Activated CD8-positive, alpha-beta memory T cell treated with anti-CD3 and anti-CD28 coated beads, Interleukin-2, amount 50 U/mL, for 24 hours (primary cell): Measurements from ENCODE around the gene PLA2G4F.
"Not testable (repeated sequence)": the region's sequence is repeated elsewhere in the genome, so short reads cannot be mapped to it uniquely, and the experiment has no call there.

Experiments
- DNase-seq: peaks from one replicate; pipeline ENCODE4 v3.0.0-alpha.2; 2020; ENCODE audit errors: extremely low read depth

PLA2G4F gene

DNA sequence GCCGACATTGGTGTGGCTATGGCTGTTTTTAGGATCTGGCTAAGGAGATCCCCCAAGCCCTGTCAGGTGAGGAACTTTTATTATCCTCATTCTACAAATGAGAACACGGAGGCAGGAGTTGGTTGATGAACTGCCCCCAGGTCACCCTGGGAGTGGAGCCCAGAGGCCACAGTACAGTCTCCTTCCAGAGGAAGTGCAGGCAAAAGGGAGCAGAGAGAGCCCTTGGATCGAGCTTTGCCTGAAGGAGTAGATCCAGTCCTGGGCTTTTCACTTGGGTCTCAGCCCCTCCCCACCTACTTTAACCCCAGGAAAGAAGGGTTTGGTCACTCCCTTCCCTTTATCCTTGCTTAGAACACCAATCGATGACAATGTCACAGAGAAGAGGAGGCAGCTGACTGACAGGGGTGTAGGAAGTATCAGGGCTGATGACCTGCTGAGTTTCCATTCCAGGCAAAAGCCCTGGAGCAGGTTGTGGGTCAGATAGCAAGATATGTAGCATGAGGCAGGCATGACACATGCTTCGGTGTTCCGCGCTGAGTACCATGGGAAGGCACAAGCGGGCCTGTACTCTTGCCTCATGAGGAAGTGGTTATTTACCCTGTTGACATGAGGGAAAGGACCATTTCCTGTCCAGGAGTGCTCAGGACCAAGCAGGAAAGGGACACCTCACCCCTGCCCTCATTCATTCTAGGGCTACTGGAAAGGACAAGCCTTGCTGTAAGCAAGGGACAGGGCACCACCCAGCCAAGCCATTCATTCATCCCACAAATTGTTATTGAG, 56.2 kb downstream of the PLA2G4F start:
- DNase-seq = no peak

DNA sequence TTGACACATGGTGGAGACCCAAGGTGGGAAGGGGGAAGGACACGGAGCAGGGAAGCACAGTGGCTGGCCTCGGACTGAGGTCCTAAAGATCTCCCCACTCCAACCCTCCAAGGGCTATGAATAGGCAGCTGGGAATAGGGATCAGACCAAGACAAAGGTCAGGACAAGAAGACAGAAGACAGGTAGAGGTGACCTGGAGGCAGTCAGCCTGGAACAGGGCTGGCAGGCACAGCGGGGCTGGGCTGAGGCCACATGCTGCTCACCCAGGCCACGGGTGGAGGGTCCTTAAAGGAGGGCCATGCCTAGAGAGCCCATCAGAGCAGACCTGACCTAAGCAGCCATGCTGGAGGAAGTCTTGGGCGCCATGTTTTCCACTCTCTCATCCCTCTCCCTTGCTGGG, 59.4 kb downstream of the PLA2G4F start:
- DNase-seq = no peak

DNA sequence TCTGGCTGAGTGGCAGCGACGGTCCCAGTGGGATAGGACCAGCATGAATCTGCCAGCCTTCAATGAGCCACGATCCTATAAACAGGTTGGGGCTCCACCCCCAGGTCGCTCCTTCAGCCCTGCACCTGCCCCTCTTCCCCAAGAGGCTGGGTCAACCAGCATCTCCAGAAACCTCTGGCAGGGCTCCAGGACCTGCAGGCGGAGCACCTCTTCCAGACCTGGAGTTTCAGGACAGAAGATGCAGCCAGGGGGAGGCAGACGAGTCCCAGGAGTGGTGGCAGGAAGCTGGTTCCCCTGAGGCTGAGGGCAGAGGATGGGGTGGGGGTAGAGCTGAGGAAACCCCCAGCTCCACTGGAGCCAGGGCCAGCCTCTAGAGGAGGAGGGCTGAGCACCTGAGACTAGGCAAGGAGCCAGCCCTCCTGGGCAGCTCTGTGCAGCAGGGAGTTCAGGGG, 61.9 kb downstream of the PLA2G4F start, which contains the start of gene PLA2G4D:
TSS of gene PLA2G4D (minus strand) at position 51 of the 452 bp plus-strand sequence. CDS start 103 bp downstream, outside the sequence.
- no peak for DNase-seq

DNA sequence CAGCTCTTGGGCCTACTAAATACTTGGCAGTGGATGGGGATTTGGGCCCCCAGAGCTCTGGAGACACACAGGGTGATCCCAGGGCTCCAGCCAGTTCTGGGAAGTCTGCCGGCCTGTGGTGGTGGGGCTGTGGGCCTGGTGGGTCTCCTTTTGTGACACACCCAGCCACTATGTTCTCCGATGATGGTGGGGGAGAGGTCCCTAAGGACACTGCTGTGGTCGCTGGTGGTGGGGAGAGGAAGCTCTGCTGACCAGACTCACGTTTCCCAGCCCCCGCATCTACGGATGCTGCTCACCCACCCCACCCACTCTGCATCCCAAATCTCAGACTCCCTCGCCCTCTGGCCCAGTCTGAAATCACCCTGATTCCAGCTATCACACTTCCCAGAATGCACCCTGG, 62.5 kb downstream of the PLA2G4F start:
- DNase-seq = no peak

DNA sequence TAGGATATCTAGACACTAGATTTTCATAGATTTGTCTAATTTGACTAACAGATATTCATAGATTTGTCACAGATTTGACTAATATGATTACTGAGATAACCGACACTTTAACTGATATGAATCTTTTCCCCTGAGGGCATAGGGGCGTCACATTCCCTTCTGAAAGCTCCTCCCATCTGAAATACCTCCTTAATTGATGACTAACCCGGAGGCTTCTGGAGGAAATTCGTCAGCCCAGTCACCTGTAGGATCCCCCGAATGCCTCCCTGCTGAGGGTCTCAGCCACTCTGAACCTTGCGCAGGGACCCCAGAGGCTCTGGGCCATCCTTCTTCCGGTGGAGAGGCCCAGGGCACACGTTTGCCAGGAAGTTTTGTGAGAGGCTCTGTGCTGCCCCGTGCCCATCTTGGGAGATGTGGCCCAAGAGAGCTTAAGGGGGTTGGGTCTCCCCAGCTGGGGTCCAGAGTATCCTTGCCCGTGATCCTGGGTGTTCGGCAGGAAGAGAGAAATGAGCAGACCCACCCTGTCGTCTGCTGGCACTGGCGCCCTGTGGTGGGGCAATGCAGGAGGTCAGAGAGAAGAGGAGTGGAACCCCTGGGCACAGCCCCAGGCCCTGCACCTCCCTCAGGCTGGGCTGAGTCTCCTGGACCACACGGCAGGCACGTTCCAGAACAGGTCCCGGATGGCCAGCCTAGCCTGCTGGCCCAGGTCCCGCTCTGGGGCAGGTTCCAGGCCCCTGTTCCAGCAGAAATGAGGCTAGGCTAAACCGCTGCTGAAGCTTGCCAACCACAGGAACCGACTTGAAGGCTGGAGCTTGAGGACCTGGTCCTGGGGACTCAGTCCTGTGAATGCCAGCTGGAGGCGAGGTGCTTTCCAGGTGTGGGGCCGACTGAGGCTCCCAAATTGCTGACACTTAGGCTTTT, 63.8 kb downstream of the PLA2G4F start:
- no peak for DNase-seq

DNA sequence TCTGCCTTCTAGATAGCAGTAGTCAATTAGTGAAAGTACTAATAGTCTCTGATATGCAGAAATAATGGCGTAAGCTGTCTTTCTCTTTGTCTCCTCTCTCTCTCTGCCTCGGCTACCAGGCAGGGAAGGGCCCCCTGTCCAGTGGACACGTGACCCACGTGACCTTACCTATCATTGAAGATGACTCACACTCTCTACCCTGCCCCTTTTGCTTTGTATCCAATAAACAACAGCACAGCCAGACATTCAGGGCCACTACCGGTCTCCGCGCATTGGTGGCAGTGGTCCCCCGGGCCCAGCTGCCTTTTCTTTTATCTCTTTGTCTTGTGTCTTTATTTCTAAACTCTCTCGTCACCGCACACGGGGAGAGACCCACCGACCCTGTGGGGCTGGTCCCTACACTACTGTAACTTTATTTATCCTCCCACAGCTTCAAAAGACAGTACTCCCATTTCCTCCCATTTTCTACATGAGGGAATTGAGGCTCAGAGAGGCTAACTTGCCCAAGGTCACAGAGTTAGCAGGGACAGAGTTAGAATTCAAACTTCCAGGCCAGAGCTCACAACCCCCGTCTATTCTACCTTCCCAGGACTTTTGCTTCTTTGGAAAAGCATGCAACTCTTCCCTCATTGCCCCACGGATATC, 64.6 kb downstream of the PLA2G4F start:
- DNase-seq = not testable (repeated sequence)

DNA sequence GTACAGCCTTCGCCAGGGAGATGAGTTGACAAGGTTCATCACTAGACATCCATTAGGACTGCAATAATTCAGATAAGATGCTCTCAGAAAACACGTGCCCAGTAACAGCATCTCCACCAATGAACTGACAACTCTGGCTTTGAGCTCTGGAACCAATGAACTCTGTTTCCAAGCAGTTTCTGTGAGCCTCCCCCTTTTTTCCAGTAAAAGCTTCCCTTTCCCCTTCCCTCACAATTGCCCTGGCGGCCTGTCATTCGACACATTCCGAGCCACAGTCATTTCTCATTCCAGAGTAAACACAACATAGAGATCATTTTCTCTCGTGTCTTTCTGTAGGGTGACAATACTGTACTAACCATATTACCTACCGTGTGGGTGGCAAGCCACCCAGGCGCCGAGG, 65.7 kb downstream of the PLA2G4F start:
- no peak for DNase-seq

DNA sequence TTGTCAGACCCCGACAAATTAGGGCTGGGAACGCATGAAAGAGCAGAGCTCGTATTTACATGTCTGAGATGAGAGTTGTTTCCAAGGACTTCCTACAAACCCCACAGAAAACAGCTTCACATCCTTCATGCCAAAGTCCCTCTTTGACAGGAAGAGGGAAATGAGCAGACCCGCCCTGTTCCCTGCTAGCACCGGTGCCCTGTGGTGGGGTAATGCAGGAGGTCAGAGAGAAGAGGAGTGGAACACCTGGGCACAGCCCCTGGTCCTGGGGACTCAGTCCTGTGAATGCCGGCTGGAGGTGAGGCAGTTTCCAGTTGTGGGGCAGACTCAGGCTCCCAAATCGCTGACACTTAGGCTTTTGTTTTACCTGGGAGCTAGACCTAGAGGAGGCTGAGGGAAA, 66.1 kb downstream of the PLA2G4F start:
- DNase-seq = no peak

DNA sequence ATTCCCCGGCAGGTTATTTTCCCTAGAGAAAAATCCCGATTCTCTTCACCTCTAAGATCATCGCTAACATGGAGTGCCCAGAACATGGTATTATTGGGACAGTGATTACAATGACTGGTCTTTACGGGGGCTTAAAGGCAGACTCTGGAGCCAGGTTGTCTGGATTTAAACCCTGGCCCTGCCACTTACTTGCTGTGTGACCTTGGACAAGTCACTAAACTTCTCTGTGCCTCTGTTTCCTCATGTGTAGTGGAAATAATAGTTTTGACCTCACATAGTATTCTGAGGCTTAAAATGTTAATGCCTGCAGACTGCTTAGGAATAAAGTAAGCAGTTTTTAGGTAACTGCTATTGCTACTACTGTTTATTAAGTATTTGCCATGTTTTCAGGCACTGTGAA, 66.5 kb downstream of the PLA2G4F start:
- DNase-seq = no peak
